ENCODE results near the gene ANKRD13D.

- TF ChIP-seq CTCF (conservative IDR thresholded peaks at IDR 0.05; ENCODE audit: low read depth, low read length) = no peak
- TF ChIP-seq EZH2 (IDR thresholded peaks at IDR 0.05; ENCODE audit: low read length, unreplicated experiment) = no peak
- no peak for TF ChIP-seq EZH2phosphoT487 (IDR thresholded peaks at IDR 0.05; ENCODE audit: borderline replicate concordance, low read length)
Observed at GRCh38 chr11:67271205-67271540, 17.9 kb upstream of the ANKRD13D start.
